Dedifferentiated amniotic fluid mesenchymal stem cell (primary cell): ENCODE measurements around the gene ERBB4.

ENCODE experiments used
- DNase-seq: peaks from one replicate; pipeline ENCODE4 v3.0.0-alpha.2; 2016; ENCODE audit errors: extremely low spot score

The ERBB4 gene

DNA sequence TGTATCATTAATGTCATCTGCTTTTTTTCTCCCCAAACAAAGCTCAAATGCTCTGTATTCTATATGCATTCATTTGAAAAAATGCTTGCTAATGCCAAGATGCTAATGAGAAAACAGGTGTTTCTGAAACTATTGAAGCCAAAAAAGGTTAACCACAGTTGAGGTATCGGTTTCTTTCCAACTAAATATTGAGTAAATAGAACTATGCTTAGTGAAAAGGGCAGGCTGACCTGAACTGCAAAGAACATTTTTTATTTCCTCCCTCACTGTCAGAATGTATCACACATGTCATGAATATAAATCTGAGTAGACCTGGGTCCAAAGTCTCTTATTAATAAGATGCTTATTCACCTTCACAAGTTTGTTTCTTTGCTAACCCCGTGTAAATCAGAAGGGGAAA is 1115.6 kb downstream of the ERBB4 start:
- no peak for DNase-seq

GRCh38 chr2:211417544-211417943 is 1121.1 kb downstream of the ERBB4 start:
- no peak for DNase-seq

DNA sequence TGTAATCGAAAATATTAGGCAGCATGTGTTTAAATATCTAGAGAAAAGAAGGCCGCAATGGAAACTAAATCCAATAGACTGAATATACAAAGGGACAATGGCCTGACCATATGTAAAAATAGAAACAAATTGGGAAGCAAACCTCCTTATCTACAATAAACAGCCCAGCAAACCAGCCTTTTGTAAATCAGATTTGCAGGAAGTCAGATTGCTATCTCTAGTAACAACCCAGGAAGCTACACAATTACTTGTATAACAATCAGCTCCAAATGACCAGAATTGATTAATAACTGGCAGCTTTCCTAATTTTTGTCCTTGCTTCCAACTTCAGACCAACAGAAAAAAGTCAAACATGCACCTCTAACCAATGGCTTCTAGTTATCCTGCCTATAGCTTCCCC is 1122.2 kb downstream of the ERBB4 start:
- DNase-seq = no peak

DNA sequence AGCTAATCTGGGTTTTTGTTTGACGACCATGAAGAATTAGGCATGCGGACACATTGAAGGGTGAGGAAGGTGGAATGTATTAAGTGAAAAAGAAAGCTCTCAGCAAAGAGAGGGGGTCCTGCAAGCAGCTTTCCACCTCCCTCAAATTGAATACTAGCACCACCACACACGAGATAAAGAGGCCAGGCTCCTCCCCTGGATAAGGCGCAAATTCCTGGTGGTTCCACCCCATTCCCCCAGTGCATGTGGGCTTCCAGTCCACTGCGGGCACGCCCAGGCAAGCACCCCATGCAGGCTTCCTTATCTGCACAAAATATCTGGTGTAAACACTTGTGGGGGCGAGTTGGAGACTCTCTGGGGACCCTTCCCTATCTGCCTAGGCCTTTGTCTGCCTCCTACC is 1124.9 kb downstream of the ERBB4 start:
- DNase-seq = no peak

DNA sequence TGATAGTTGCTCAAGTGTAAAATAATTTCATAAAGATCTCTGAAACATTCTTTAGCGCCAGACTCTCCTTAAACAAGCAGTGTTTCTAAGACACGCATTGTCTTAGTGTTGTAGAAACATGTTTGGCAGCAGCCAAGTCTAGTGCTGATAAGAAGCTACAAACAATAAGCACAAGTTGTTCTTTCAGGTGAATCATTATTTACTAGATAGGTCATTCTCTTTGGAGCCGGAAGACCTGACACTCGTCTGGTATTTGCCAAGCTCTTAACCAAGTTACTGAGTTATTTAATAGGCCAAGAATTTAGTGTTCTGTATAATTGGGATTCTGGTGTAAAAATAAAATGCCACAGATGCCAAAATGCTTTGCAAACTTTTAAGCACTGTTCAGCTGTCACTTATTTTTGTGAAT is 1130.1 kb downstream of the ERBB4 start:
- DNase-seq = no peak

DNA sequence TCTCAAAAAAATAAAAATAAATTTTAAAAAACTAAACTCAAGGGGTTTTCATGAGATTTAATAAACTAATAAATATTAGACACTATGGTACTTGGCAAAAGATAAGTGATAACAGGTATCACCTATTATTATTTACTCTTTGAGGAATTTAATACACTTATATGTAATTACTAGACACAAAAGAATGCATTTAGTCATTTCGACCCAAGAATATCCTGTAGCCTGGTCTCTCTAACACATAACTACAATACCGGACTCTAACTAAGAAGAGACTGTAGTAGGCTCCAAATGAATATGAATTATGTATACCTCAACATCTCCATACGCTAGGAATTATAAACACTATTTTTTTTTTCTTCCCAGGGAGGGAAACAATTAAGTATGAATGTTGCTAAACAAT is 1131.5 kb downstream of the ERBB4 start:
- DNase-seq = no peak

DNA sequence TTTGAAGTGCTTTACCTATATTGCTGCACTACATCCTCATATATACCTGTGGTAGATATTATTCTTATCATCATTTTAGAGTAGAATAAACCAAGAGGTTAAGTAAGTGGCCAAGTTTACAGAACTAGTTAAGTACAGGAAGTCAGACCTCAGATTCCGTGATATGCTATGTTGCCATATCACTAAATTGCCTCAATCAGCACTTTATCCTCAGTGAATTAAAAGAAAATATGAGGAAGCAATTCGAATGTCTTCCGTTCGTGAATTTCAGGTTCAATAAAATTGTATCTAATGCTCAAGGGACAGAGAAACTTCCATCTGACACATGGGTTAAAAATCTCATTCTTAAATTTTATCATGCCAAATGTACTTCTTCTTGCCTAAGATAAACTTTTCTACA is 1133.6 kb downstream of the ERBB4 start:
- no peak for DNase-seq

DNA sequence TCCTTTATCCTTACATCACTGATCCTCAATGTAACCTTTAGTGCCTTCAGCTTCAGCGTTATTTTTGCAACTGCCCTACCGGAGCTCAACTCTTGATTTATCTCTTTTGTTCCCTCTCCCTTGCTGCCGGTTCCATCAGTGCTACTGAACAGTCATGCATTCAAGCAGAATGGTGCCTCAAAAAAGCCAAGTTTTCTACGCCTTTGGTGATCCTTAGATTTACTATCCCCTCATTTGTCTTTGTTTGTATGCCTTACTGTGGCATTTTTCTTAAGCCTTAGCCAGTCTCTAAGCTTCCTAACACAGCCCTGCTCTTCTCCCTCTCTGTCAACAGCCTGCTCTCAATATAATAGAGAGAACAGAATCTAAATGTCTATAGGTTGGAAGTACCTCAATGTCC is 1134.5 kb downstream of the ERBB4 start:
- no peak for DNase-seq

GRCh38 chr2:211401328-211401727 is 1137.3 kb downstream of the ERBB4 start:
- DNase-seq = no peak

DNA sequence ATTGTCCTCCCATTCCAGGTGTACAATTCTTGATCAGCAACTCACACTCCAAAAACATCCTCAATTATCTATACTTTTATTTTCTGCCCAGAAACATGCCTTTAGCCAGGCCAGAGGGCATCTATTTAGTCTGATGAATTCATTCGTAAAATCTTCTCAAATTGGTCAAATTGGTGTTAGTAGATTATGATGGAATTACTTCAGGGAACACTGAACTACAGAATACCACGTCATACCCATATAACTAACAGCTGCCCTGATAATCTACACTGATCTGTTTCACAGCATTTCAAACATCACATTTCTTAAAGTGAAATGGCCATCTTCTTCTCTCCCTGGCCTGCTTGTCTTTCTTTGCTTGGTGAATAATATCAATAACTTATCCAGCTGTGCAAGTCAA is 1140.8 kb downstream of the ERBB4 start:
- no peak for DNase-seq

DNA sequence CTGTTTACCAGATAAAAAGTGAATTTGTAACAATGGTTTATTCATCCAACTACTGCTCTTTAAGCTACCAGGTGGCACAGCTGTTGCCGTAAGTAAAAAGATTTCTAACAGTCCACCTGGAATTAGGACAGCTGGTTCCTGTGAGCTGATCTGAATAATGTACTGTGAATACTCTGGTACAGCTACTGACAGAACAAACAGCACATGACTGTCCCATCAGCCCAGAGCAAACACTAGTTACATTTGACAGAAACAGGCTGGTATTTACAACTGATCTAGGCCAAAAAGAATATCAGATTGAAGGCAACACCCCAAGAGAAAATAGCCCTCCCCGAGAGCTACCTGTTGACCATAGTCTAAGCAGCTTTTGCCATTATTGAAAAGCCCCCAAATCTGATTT is 1141.8 kb downstream of the ERBB4 start:
- DNase-seq = no peak

DNA sequence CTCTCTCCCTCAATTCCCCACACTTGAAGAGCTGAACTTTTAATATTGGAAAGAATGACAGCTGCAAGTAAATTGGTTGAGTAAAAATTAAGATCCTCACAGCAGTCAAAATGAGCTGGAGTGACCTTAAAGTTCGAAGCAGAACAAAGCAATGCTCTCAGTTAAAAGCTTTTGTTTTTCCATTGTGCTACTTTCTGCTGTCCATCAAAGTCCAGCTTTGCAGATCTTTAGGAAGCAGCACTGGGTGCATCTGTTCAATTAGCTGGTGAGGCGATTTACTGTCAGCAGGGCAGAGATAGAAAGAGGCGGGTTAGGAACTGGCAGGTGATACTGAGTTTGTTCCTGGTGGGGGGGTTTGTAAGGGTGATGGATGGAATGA is 1147.4 kb downstream of the ERBB4 start:
- no peak for DNase-seq

DNA sequence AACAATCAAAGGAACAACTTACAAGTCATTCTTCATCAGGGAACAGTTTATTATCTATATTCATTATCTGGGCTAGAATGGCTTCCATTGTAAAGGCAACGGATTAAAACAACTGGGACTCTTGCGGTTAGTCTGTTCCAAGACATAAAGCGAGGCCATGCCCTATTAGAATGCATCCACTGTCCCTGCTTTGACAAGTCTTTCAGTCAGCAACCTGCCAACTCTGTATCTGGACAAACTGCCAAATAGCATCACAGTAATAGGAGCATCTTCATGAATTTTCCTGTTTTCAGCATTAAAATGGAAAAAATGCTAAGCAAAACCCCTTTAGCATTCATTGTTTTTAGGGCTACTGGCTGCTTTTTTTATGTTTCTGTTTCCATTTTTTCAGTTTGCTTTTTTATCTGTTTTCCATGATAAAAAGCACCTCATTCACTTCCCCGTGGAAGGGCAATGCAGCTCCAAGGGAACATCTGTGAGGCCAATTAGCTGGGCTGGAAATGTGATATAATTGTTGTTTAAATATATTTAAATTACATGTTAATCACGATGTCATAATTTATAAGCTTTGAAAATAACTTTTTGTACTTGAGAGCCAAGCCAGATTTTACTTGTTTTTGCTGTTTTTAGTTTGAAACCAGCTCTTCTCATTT is 1147.9 kb downstream of the ERBB4 start:
- DNase-seq = no peak

DNA sequence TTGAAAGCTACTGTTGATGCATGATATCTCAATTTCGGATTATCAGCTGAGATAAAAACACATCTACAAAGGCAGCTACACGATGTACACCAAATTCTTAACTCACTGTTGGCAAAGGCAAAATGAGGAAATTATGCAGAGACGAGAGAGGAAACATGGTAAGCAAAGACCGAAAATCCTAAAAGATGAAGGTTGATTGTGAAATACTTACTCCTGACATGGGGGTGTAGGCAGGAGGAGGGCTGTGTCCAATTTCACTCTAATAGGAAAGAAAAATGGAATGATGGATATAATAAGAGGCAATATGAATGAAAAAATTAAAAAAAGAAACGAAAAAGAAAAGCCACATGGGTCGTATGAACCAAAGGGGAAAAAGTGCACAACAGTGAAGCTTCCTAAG is 1150.9 kb downstream of the ERBB4 start:
- no peak for DNase-seq

- no peak for DNase-seq
Measured at GRCh38 chr2:211380041-211380440, 1158.6 kb downstream of the ERBB4 start.

- no peak for DNase-seq
Measured at GRCh38 chr2:211376410-211376809, 1162.2 kb downstream of the ERBB4 start.

GRCh38 chr2:211373203-211373602 is 1165.4 kb downstream of the ERBB4 start:
- DNase-seq = no peak

DNA sequence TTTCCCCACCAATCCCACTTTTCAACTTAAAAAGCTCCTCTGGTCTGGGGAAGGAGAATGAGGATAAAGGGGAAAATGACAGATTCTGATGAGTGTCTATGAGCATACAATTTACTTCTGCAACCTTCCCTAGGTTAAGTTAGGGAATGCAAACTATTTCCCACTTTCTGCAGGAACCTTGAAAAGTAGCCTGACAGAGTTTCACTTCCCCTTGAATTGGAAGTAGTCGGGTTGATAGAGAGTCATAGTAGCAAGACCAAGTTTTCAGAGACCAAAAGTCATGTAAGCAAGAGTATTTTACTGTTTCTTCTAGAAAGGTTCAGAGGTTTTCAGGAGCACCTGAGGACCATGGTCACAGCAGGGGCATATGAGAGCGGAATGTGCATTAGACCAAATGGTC is 1167.1 kb downstream of the ERBB4 start:
- no peak for DNase-seq

GRCh38 chr2:211368467-211368866 is 1170.1 kb downstream of the ERBB4 start:
- no peak for DNase-seq

DNA sequence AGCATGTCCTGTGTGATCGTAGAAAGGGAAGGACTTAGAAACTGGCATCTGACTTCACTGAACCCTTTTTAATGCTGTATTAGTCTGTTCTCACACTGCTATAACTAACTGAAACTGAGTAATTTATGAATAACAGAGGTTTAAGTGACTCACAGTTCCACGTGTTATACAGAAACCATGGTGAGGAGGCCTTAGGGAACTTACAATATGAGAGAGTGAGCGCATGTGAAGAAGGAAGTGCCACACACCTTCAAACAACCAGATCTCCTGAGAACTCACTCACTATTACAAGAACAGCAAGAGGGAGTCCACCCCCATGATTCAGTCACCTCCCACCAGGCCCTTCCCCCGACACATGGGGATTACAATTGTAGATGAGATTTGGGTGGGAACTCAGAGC is 1170.9 kb downstream of the ERBB4 start:
- no peak for DNase-seq

- DNase-seq = no peak
Measured at GRCh38 chr2:211367293-211367692, 1171.3 kb downstream of the ERBB4 start.

DNA sequence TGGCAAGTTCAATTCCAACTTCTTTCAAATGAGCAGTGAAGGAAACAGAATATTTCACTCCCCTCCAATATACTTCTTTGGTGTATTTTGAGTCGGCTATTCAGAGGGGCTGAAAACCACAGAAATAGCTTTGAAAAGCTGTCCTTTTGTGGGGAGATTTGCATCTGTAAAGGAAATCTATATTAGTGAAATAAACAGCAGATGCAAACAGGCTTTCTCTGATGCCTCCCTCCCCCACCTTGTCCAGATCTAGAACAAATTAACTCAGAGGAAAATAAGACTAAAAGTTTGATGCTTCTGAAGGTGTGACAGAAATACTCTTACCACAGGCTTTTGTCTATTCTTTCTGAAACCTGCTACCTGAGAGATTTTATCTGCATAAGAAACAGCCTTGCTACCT is 1173.7 kb downstream of the ERBB4 start:
- no peak for DNase-seq

GRCh38 chr2:211361383-211361782 is 1177.2 kb downstream of the ERBB4 start:
- no peak for DNase-seq

GRCh38 chr2:211359347-211359746 is 1179.3 kb downstream of the ERBB4 start:
- no peak for DNase-seq

- DNase-seq = no peak
Measured at GRCh38 chr2:211358504-211358903, 1180.1 kb downstream of the ERBB4 start.
